GM08714 (cell line): Measurements from ENCODE around the gene ABCC6.
"Not testable (repeated sequence)": the region's sequence is repeated elsewhere in the genome, so short reads cannot be mapped to it uniquely, and the experiment has no call there.

Experiments used
- H3K4me3 ChIP-seq: fragments of 200-500 bp; sonication (Bioruptor generic); 2 replicates; pipeline ENCODE4 v1.5.1; 2014; ENCODE audit warnings: mild to moderate bottlenecking, low read length, inconsistent platforms
- ZNF274 ChIP-seq: IDR thresholded peaks from 2 replicates; pipeline ENCODE4 v1.6.1; 2012; ENCODE audit warnings: mild to moderate bottlenecking, low read depth, low read length

The ABCC6 gene

DNA sequence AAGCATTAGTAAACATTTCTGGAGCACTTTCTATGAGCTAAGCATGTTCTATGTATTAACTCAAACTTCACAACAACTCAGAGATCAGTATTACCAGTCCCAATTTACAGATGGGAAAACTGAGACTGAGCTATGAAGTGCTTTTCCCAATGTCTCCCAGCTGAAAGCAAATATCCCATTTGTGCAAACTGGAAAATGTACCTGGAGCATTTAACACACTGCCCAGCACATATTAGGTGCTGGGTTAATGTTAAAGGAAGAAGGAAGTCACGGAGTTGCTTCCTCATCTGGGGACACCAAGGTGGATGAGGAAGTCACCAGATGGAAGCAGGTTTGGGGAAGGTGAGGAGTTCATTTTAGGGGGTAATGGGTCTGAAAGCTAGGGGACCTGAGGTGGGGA, 66.1 kb downstream of the ABCC6 start:
- no peak for TF ChIP-seq ZNF274
- H3K4me3 ChIP-seq: no peak overlapping the region

DNA sequence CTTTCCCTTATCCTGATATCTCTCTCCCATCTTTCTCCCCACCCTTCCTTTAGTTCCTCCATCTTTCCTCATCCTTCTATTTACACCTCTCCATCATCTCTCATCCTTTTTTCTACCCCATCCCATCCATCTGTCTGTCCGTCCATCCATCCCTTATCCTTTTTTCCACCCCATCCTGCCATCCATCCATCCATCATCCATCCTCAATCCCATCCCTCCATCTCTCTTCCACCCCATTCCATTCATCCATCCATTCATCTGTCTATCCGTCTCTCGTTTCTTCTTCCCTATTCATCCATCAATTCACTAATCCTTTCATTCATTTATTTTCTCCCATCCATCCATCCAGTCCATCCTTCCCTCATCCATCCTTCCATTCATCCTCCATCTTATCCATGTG, 68.1 kb downstream of the ABCC6 start:
- H3K4me3 ChIP-seq: no peak overlapping the region
- no peak for TF ChIP-seq ZNF274

DNA sequence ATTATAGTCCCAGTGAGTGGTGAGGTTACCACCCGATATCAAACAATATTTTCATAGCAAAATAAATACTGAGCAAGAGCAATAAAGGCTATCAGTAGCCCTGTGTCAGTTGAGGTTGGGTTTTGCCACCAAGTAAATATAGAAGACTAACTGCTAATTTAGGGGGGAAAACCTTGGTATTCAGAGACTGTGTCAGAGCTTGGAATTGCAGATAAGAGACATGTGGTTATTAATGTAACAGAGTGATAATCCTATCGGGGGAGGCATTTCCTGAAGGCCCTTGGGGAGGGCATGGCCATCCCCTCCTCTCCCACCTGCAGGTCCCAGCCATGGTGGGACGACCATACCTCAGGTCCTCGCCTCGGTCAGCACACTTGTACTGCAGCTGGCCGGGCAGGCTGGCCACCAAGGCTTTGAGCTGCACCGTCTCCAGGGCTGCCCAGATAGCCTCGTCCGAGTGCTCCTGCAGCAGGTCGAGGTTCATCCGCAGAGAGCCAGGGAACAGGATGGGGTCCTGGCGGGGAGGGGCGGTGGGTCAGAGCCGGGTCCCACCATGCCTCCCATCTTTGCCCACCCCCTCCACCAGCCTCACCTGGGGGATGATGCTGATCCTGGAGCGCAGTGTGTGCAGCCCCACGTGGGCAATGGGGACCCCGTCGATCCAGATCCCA, 68.9 kb downstream of the ABCC6 start:
- no peak overlapping the region for H3K4me3 ChIP-seq
- TF ChIP-seq ZNF274: no peak

DNA sequence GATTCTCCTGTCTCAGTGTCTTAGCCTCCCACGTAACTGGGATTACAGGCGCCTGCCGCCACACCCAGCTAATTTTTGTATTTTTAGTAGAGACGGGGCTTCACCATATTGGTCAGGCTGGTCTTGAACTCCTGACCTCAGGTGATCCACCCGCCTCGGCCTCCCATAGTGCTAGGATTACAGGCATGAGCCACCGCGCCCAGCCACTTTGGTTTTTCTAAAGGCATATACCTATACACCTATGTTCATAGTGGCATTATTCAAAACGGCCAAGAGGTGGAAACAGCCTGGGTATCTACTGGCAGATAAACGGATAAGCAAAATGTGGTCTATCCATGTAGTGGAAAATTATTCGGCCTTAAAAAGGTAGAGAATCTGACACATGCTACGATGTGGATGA, 70.3 kb downstream of the ABCC6 start:
- H3K4me3 ChIP-seq: not testable (repeated sequence)

DNA sequence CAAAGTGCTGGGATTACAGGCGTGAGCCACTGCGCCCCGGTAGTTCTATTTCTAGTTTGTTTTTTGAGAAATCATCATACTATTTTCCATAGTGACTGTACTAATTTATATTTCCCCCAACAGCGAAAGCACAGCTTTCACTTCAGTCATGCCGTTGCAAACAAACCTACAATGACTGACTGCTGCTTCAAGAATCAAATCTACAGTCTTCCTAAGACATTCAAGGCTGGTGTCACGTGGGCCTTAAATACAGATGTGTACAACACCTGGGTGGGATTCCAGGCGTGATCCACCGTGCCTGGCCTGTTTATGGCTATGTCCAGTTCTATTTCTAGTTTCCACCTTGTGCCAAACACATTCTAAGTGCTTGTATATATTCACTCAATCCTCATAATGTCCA, 72.0 kb downstream of the ABCC6 start:
- TF ChIP-seq ZNF274: no peak
- H3K4me3 ChIP-seq: no peak overlapping the region

DNA sequence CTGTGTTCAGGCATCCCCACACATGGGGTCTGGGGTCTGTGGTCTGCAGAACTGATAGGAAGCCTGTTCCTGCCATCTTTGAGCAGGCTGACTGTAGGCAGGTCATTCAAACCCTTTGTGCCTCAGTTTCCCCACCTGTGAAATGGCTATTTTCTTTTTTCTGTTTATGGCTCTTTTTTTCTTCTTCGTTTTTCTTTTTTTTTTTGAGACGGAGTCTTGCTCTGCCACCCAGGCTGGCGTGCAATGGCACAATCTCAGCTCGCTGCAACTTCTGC, 72.5 kb downstream of the ABCC6 start:
- no peak overlapping the region for H3K4me3 ChIP-seq
- TF ChIP-seq ZNF274: no peak

DNA sequence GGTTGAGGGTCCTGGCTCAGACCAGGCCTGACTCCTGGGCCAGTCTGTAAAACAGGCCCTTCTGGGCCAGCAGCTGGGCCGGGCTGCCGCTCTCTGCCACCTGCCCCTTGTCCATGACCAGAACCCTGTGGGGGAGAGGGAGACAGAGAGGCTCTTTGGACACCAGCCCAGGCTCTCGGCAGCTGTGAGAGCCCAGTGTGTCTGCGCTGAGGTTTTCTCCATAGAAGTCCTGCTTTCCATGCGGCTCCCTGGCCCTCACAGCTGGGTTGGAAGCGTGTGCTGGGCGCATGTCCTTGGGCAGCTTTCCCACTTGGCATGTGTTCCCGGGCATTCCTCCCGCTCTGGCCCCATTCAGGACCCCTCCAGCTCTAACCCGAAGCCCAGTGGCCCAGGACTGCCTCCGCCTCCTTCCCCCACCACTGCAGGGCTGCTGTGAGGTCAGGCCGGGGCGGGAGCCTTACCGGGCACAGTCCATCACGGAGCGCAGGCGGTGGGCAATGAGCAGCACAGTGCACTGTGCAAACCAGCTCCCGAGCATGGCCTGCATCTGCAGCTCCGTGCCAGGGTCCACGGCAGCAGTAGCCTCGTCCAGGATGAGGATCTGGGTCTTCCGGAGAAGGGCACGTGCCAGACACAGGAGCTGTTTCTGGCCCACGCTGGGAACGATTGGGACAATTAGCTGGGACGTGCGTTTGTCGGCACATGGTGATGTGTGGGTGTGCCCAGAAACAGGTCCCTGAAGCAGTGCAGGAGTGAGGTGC, 73.0 kb downstream of the ABCC6 start:
- no peak overlapping the region for H3K4me3 ChIP-seq

DNA sequence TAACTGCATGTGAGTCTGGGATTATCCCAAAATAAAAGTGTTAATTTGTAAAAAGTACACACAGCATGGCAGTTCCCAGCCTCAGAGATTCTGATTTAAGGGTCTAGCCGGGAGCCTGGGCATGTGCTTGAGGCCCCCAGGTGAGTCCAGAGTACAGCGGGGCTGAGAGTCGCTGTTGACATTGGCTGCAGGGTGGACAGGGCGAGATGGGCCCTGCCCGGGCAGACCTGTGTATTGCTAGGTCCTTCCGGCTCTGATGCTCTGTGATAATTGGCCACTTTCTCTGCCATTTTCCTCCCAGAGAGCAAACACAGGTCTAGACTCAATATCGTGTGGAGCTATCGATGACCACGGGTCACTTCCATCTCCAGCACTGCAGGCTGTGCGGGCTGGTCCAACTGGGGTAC, 73.6 kb downstream of the ABCC6 start:
- no peak for TF ChIP-seq ZNF274

More for the DNA sequence above, 73.0 kb downstream of the ABCC6 start:
- TF ChIP-seq ZNF274: no peak

DNA sequence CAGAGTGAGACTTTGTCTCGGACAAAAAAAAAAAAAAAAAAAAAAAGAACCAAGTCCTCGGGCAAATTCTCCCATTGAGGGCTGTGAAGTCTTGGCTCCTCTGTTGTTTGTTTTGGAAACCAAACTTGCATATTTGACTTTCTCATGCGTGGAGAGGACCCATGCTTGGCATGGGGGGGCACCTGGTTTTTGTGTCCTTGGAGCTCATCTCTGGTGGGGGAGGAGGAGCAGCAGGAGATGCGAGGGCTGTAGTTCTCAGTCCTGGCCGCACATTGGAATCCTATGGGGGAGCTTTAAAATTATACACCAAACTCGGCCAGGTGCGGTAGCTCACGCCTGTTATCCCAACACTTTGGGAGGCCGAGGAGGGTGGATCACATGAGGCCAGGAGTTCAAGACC, 74.5 kb downstream of the ABCC6 start:
- no peak for TF ChIP-seq ZNF274
- no peak overlapping the region for H3K4me3 ChIP-seq

More for the DNA sequence above, 73.6 kb downstream of the ABCC6 start:
- no peak overlapping the region for H3K4me3 ChIP-seq

DNA sequence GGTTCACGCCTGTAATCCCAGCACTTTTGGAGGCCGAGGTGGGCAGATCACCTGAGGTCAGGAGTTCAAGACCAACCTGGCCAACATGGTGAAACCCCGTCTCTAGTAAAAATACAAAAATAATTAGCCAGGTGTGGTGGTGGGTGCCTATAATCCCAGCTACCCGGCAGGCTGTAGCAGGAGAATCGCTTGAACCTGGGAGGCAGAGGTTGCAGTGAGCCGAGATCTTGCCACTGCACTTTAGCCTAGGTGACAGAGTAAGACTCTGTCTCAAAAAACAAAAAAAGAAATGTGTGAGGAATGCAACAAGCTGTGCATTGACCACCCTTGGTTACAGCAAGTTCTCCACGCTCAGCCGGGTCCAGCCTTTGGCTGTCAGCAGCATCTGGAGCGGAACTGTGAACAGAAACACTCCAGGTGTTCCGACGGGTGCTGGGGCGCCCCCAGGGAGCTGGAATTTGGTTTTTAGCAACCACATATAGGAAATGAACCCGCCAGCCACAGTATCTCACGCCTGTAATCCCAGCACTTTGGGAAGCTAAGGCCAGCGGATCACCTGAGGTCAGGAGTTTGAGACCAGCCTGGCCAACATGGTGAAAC, 75.2 kb downstream of the ABCC6 start:
- H3K4me3 ChIP-seq: not testable (repeated sequence)

DNA sequence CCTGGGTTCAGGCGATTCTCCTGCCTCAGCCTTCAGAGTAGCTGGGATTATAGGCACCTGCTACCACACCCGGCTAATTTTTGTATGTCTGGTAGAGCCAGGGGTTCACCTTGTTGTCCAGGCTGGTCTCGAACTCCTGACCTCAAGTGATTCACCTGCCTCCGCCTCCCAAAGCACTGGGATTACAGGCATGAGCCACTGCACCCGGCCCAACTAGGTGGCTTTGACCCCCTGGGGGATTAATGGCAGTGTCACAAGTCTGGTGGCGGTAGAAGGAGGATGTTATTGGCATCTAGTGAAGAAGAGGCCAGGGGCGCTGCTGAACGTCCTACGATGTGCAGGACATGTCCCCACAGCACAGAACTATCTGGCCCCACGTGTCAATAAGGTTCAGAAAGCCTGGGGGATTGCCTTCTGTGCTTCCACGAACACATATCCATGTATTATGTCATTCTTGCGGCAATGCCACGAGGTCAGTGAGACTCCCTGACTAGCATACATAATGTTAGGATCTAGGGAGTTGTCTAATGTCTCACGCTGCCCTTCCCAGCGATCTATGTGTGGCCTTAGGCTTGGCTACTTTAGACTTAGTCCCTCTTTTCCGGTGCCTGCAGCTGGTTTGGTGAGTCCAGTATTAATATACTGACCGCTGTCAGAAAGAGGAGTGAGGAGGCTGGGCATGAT, 75.8 kb downstream of the ABCC6 start:
- H3K4me3 ChIP-seq: no peak overlapping the region
- TF ChIP-seq ZNF274: no peak

DNA sequence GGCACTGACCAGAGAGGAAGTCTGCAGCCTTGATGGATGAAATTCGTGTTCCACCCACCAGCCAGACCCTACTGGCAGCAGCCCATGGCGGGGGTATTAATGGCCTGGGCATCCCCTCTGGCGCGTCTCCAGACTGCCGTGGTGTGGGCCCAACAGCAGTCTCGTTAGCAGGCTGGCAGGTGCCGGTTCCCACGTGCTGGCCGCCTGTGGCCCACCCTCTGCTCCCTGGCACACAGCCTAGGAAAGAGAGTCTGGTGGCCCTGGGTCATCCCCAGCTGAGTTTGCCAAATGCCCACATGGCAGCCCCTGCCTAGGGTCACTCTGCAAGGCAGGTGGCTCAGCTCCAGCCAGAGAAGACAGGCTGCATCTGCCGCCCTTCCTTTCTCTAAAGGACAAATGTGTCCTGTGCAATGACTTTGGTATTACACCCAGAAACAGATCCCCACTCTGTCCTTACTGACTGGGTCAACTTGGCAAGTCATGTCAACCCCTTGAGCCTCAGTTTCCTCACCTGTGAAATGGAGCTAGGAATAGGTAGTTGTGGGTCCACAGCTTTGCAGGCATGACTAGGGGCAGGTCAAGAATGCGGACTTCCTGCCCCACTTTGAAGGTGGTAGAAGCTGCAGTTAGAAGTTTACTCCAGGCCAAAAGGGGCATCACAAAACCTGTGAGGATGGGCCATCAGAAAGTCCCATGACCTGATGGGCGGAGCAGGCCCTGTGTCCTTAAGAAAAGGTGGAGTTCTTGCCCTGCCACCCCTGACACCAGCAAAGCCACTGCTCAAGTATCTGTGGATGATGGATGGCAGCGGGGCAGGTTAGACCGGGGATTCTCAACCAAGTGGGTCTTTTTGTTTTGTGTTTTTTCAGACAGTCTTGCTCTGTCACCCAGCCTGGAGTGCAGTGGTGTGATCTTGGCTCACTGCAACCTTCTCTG, 76.6 kb downstream of the ABCC6 start:
- no peak for TF ChIP-seq ZNF274
- no peak overlapping the region for H3K4me3 ChIP-seq

DNA sequence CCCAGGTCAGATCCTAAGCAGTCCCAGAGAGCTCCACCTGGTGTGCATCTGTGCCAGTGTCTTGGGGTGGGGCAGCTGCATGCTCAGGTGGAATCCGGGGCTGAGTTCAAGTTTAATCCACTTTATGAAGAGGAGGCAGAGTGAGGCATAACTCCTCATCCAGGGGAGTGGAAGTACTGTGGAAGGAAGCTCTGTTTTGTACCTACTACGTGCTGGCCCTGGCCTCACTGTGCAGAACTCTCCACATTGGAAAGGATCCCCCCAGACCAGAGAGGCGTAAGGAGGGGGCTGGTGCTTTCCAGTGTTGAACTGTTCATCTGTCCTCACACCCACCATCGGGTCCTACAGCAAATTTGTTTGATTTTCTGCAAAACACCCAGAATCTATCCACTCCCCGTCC, 78.0 kb downstream of the ABCC6 start:
- no peak for TF ChIP-seq ZNF274
- no peak overlapping the region for H3K4me3 ChIP-seq

DNA sequence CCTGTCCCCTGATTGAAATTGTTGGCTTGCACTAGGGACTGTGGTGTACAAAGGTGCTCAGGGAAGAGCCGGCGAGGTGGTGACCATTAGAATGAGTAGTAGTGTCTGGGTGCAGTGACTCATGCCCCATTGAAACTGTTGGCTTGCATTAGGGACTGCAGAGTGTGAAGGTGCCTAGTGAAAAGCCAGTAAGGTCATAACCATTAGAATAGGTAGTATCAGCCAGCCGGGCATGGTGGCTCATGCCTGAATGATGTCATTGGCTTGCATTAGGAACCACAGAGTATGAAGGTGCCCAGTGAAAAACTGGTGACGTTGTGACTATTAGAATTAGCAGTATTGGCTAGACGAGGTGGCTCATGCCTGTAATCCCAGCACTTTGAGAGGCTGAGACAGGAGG, 78.9 kb downstream of the ABCC6 start:
- TF ChIP-seq ZNF274: no peak
- H3K4me3 ChIP-seq: no peak overlapping the region
